ENCODE results near the gene LAMB4.

LAMB4 gene

DNA sequence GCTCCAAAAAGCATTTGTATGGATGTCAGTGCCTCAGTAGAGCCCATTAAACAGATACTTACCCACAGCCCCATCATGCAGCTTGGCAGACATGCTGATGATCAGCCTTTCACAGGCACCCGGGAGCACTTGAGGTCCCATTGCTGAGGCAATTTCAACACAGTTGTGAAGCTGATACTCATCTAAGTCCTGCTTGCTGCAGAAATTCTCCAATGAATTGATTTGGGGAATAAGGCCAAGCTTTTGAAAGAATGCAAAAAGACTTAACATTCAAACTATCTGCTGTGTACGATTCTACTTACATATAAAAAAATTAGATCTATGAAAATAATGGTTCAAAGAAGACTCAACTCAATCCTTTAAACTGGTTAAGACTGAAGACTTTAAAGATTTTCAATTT is 60.5 kb downstream of the LAMB4 start:
- Histone ChIP-seq H2BK5ac (ENCODE audit: low read length) (no peak overlapping the region), H4K5ac (ENCODE audit: low read length) (no peak overlapping the region), H3K4me1 (ENCODE audit: control insufficient read depth, low read depth, low read length) (no peaks in the 10 kb centered on the region), H3K23ac (ENCODE audit: low read length) (no peak overlapping the region), H3K4me2 (ENCODE audit: low read length) (no peak overlapping the region), H3K27ac (ENCODE audit: low read depth, low read length) (no peak overlapping the region), H3K4ac (ENCODE audit: low read depth, low read length) (no peak overlapping the region), H2AK5ac (ENCODE audit: low read length) (no peak overlapping the region), H3K9ac (ENCODE audit: low read length) (no peak overlapping the region), H3K18ac (ENCODE audit: low read length) (no peak overlapping the region), H3K4me3 (ENCODE audit: low read length) (no peak overlapping the region), H3K79me2 (ENCODE audit: control insufficient read depth, insufficient read depth, low read length) (no peaks in the 10 kb centered on the region), H2BK15ac (replicated peaks; ENCODE audit: low read depth) (no peak overlapping the region), H2BK120ac (ENCODE audit: low read depth, low read length) (no peak overlapping the region), H3K79me1 (ENCODE audit: low read length) (no peaks in the 10 kb centered on the region), H4K8ac (ENCODE audit: low read depth, low read length) (no peak overlapping the region), H3K56ac (ENCODE audit: low read length) (no peak overlapping the region), H3K36me3 (ENCODE audit: control insufficient read depth, insufficient read depth, low read length) (no peaks in the 10 kb centered on the region), H3K27me3 (ENCODE audit: insufficient read depth, low read length, poor library complexity) (no peaks in the 10 kb centered on the region)
- WGBS (ENCODE audit: extremely low coverage, insufficient coverage, low lambda C conversion rate): no CpG with 5 or more reads among the region's 2 CpGs
- DNase-seq: no peak

DNA sequence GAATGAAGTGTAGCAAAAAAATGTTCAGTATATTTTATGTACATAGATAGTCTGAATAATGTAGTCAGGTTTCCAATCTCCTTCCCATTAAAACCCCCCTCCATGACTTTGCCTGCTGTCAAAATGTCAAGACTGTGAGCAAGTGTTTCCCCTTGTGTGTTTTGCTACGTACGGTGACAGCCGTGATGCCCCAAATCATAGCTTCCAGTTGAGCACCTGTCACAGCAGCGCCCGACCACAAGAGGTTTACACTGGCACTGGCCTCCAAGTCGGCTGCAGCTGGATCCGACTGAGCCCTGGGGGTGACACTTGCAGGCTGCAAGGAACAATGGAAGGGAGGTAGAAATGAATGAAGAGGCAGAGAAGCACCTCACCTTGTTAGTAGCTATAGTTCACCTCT is 62.3 kb downstream of the LAMB4 start:
- Histone ChIP-seq H3K79me2 (ENCODE audit: control insufficient read depth, insufficient read depth, low read length) (no peaks in the 10 kb centered on the region), H3K79me1 (ENCODE audit: low read length) (no peaks in the 10 kb centered on the region), H3K23ac (ENCODE audit: low read length) (no peak overlapping the region), H3K4me3 (ENCODE audit: low read length) (no peak overlapping the region), H3K4me2 (ENCODE audit: low read length) (no peak overlapping the region), H2BK5ac (ENCODE audit: low read length) (no peak overlapping the region), H4K8ac (ENCODE audit: low read depth, low read length) (no peak overlapping the region), H3K4ac (ENCODE audit: low read depth, low read length) (no peak overlapping the region), H3K27ac (ENCODE audit: low read depth, low read length) (no peak overlapping the region), H3K27me3 (ENCODE audit: insufficient read depth, low read length, poor library complexity) (no peaks in the 10 kb centered on the region), H3K56ac (ENCODE audit: low read length) (no peak overlapping the region), H3K18ac (ENCODE audit: low read length) (no peak overlapping the region), H2AK5ac (ENCODE audit: low read length) (no peak overlapping the region), H3K9ac (ENCODE audit: low read length) (no peak overlapping the region), H2BK120ac (ENCODE audit: low read depth, low read length) (no peak overlapping the region), H3K4me1 (ENCODE audit: control insufficient read depth, low read depth, low read length) (no peaks in the 10 kb centered on the region), H2BK15ac (replicated peaks; ENCODE audit: low read depth) (no peak overlapping the region), H4K5ac (ENCODE audit: low read length) (no peak overlapping the region), H3K36me3 (ENCODE audit: control insufficient read depth, insufficient read depth, low read length) (no peaks in the 10 kb centered on the region)
- no CpG with 5 or more reads among the region's 7 CpGs for WGBS (ENCODE audit: extremely low coverage, insufficient coverage, low lambda C conversion rate)
- DNase-seq: no peak

DNA sequence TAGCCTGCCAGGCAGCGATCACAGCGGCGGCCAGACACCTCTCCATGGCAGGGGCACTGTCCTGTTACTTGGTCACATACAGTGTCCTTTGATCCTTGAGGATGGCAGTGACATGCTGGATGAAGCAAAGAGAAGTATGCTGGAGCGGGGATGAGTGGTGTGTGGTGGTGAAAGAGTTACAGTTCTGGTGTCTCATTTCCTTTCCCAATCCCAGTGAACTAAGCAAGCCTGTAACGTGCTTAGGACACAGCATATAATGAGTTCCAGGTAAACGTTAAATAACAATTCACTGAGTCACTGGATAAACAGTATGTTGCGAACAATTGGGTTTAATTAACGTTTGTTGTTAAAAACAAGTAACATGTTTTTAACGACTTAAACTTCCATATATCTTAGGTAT is 63.7 kb downstream of the LAMB4 start:
- Histone ChIP-seq H3K27ac (ENCODE audit: low read depth, low read length) (no peak overlapping the region), H3K36me3 (ENCODE audit: control insufficient read depth, insufficient read depth, low read length) (no peaks in the 10 kb centered on the region), H3K4me2 (ENCODE audit: low read length) (no peak overlapping the region), H2BK15ac (replicated peaks; ENCODE audit: low read depth) (no peak overlapping the region), H2AK5ac (ENCODE audit: low read length) (no peak overlapping the region), H3K79me2 (ENCODE audit: control insufficient read depth, insufficient read depth, low read length) (no peaks in the 10 kb centered on the region), H3K79me1 (ENCODE audit: low read length) (no peaks in the 10 kb centered on the region), H3K23ac (ENCODE audit: low read length) (no peak overlapping the region), H3K56ac (ENCODE audit: low read length) (no peak overlapping the region), H4K5ac (ENCODE audit: low read length) (no peak overlapping the region), H3K27me3 (ENCODE audit: insufficient read depth, low read length, poor library complexity) (no peaks in the 10 kb centered on the region), H4K8ac (ENCODE audit: low read depth, low read length) (no peak overlapping the region), H3K4me1 (ENCODE audit: control insufficient read depth, low read depth, low read length) (no peaks in the 10 kb centered on the region), H3K4ac (ENCODE audit: low read depth, low read length) (no peak overlapping the region), H3K18ac (ENCODE audit: low read length) (no peak overlapping the region), H2BK5ac (ENCODE audit: low read length) (no peak overlapping the region), H3K9ac (ENCODE audit: low read length) (no peak overlapping the region), H3K4me3 (ENCODE audit: low read length) (no peak overlapping the region), H2BK120ac (ENCODE audit: low read depth, low read length) (no peak overlapping the region)
- DNase-seq: no peak
- no CpG with 5 or more reads among the region's 9 CpGs for WGBS (ENCODE audit: extremely low coverage, insufficient coverage, low lambda C conversion rate)

DNA sequence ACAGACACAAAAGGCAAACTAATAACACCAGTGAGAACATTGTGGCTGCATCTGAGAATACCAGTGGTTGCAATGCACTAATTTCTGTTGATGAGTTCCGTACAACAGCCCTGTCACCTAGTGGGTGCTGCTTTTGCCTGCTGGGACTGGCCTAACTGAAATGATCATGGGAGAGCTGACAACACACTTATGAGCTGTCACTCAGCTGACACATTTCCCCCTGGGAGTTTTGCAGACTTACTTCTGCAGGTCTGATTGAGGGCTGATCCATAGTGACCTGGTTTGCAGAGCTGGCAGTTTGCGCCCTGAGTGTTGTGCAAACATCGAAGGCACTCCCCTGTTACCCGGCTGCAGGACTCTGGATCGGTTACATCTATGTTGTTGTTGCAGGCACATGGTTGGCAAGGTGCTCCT is 66.6 kb downstream of the LAMB4 start:
- H3K18ac ChIP-seq (ENCODE audit: low read length): no peak overlapping the region
- no peak overlapping the region for H4K8ac ChIP-seq (ENCODE audit: low read depth, low read length)
- no peak overlapping the region for H2BK15ac ChIP-seq (replicated peaks; ENCODE audit: low read depth)
- H4K5ac ChIP-seq (ENCODE audit: low read length): no peak overlapping the region
- H3K79me2 ChIP-seq (ENCODE audit: control insufficient read depth, insufficient read depth, low read length): no peaks in the 10 kb centered on the region
- H2BK120ac ChIP-seq (ENCODE audit: low read depth, low read length): no peak overlapping the region
- H3K4me3 ChIP-seq (ENCODE audit: low read length): no peak overlapping the region
- WGBS (ENCODE audit: extremely low coverage, insufficient coverage, low lambda C conversion rate): no CpG with 5 or more reads among the region's 5 CpGs
- H3K23ac ChIP-seq (ENCODE audit: low read length): no peak overlapping the region
- no peak overlapping the region for H3K56ac ChIP-seq (ENCODE audit: low read length)
- no peaks in the 10 kb centered on the region for H3K36me3 ChIP-seq (ENCODE audit: control insufficient read depth, insufficient read depth, low read length)
- H3K4ac ChIP-seq (ENCODE audit: low read depth, low read length): no peak overlapping the region
- H3K9ac ChIP-seq (ENCODE audit: low read length): no peak overlapping the region
- H3K4me1 ChIP-seq (ENCODE audit: control insufficient read depth, low read depth, low read length): no peaks in the 10 kb centered on the region
- no peak overlapping the region for H3K27ac ChIP-seq (ENCODE audit: low read depth, low read length)
- no peaks in the 10 kb centered on the region for H3K79me1 ChIP-seq (ENCODE audit: low read length)
- no peak overlapping the region for H2AK5ac ChIP-seq (ENCODE audit: low read length)
- H3K4me2 ChIP-seq (ENCODE audit: low read length): no peak overlapping the region
- no peaks in the 10 kb centered on the region for H3K27me3 ChIP-seq (ENCODE audit: insufficient read depth, low read length, poor library complexity)
- no peak overlapping the region for H2BK5ac ChIP-seq (ENCODE audit: low read length)
- no peak for DNase-seq

DNA sequence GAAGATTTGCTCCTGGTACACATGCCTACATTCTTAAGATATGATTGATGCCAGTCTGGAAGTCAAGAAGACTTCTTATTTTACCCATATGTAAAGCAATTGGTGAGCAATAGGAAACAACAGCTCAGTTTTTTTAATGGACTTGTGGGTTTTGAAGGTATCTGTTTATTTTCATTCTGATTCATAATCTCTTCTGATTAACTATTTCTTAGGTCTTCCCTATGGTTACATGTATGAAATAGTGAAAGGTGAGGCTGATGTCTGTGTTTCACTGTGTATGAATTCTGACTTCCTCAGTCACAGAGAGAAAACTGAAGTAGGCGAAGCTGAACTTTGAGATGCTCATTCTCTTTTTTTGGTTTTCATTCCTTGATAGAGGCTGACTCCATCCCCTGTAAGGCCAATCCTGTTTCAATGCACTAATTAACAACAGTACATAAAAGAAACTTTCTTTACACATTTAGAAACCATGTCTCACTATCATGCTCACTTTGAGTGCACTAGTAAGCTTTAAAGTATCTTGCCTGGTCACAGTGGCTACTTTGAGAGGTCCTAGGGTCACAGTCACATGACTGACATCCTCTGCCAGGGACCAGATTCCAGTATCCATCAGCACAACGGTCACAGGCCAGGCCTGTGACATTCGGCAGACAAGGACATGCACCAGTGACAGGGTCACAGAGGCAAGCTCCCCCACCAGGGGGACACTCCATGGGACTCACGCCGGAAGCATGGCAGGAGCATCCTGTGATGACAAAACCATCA is 67.7 kb downstream of the LAMB4 start:
- no peak overlapping the region for H2BK120ac ChIP-seq (ENCODE audit: low read depth, low read length)
- H4K8ac ChIP-seq (ENCODE audit: low read depth, low read length): no peak overlapping the region
- no peak overlapping the region for H2AK5ac ChIP-seq (ENCODE audit: low read length)
- H3K4me3 ChIP-seq (ENCODE audit: low read length): no peak overlapping the region
- H4K5ac ChIP-seq (ENCODE audit: low read length): no peak overlapping the region
- no peak overlapping the region for H2BK5ac ChIP-seq (ENCODE audit: low read length)
- DNase-seq: no peak
- H2BK15ac ChIP-seq (replicated peaks; ENCODE audit: low read depth): no peak overlapping the region
- H3K18ac ChIP-seq (ENCODE audit: low read length): no peak overlapping the region
- no peak overlapping the region for H3K23ac ChIP-seq (ENCODE audit: low read length)
- H3K27me3 ChIP-seq (ENCODE audit: insufficient read depth, low read length, poor library complexity): no peaks in the 10 kb centered on the region
- H3K4ac ChIP-seq (ENCODE audit: low read depth, low read length): no peak overlapping the region
- no peak overlapping the region for H3K9ac ChIP-seq (ENCODE audit: low read length)
- H3K56ac ChIP-seq (ENCODE audit: low read length): no peak overlapping the region
- H3K79me2 ChIP-seq (ENCODE audit: control insufficient read depth, insufficient read depth, low read length): no peaks in the 10 kb centered on the region
- no peaks in the 10 kb centered on the region for H3K4me1 ChIP-seq (ENCODE audit: control insufficient read depth, low read depth, low read length)
- no peak overlapping the region for H3K27ac ChIP-seq (ENCODE audit: low read depth, low read length)
- no peaks in the 10 kb centered on the region for H3K36me3 ChIP-seq (ENCODE audit: control insufficient read depth, insufficient read depth, low read length)
- H3K79me1 ChIP-seq (ENCODE audit: low read length): no peaks in the 10 kb centered on the region
- no peak overlapping the region for H3K4me2 ChIP-seq (ENCODE audit: low read length)
- no CpG with 5 or more reads among the region's 5 CpGs for WGBS (ENCODE audit: extremely low coverage, insufficient coverage, low lambda C conversion rate)

DNA sequence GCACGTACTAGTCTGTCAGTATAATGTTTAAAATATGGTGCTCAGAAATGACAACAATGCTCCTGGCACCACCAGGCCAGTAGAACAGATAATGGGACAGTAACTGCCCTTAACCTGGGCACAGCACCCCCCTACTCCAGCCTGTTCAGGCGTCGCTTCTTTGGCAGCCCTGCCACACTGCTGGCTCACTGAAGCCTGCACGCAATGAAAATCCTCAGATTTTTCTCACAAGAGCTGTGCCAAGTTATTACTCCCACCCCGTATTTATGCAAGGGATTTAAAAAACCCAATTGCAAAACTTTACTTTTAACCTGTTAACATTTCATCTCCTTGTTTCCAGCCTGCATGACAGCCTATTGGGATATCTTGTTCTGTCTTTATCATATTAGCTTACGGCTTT is 70.6 kb downstream of the LAMB4 start:
- Histone ChIP-seq H3K23ac (ENCODE audit: low read length) (no peak overlapping the region), H3K9ac (ENCODE audit: low read length) (no peak overlapping the region), H3K79me2 (ENCODE audit: control insufficient read depth, insufficient read depth, low read length) (no peaks in the 10 kb centered on the region), H3K4me3 (ENCODE audit: low read length) (no peak overlapping the region), H2BK15ac (replicated peaks; ENCODE audit: low read depth) (no peak overlapping the region), H3K4ac (ENCODE audit: low read depth, low read length) (no peak overlapping the region), H2AK5ac (ENCODE audit: low read length) (no peak overlapping the region), H3K27ac (ENCODE audit: low read depth, low read length) (no peak overlapping the region), H3K27me3 (ENCODE audit: insufficient read depth, low read length, poor library complexity) (no peaks in the 10 kb centered on the region), H4K5ac (ENCODE audit: low read length) (no peak overlapping the region), H3K56ac (ENCODE audit: low read length) (no peak overlapping the region), H3K4me1 (ENCODE audit: control insufficient read depth, low read depth, low read length) (no peaks in the 10 kb centered on the region), H2BK120ac (ENCODE audit: low read depth, low read length) (no peak overlapping the region), H3K36me3 (ENCODE audit: control insufficient read depth, insufficient read depth, low read length) (no peaks in the 10 kb centered on the region), H4K8ac (ENCODE audit: low read depth, low read length) (no peak overlapping the region), H3K79me1 (ENCODE audit: low read length) (no peaks in the 10 kb centered on the region), H2BK5ac (ENCODE audit: low read length) (no peak overlapping the region), H3K4me2 (ENCODE audit: low read length) (no peak overlapping the region), H3K18ac (ENCODE audit: low read length) (no peak overlapping the region)
- no peak for DNase-seq
- WGBS (ENCODE audit: extremely low coverage, insufficient coverage, low lambda C conversion rate): no CpG with 5 or more reads among the region's 6 CpGs

Data from mesendoderm (in vitro differentiated cells).